BLaER1 treated with 17β-estradiol and CSF1 and Interleukin-3, amounts not matched to agents 10 nM and 100 nM (cell line): ENCODE data around the gene PARD3B.

Experiments used
- H3K27ac ChIP-seq, 11 experiments: shearing (Covaris generic); formaldehyde crosslinking; 2 replicates each; pipeline ENCODE4 v1.8.1; 2022
- H3K27me3 ChIP-seq, 11 experiments: shearing (Covaris generic); formaldehyde crosslinking; 2 replicates each; pipeline ENCODE4 v1.8.1; 2022
- H3K36me3 ChIP-seq, 11 experiments: shearing (Covaris generic); formaldehyde crosslinking; 2 replicates each; pipeline ENCODE4 v1.8.1; 2022
- H3K4me1 ChIP-seq, 10 experiments: shearing (Covaris generic); formaldehyde crosslinking; 2 replicates each; pipeline ENCODE4 v1.8.1; 2022
- H3K4me2 ChIP-seq, 11 experiments: shearing (Covaris generic); formaldehyde crosslinking; 2 replicates each; pipeline ENCODE4 v1.8.1; 2022
- H3K4me3 ChIP-seq, 10 experiments: shearing (Covaris generic); formaldehyde crosslinking; 2 replicates each; pipeline ENCODE4 v1.8.1; 2022
- H3K9ac ChIP-seq, 11 experiments: shearing (Covaris generic); formaldehyde crosslinking; 2 replicates each; pipeline ENCODE4 v1.8.1; 2022
- H3K9me3 ChIP-seq, 11 experiments: shearing (Covaris generic); formaldehyde crosslinking; replicated peaks in 1 of 11; 2 replicates each; pipeline ENCODE4 v1.8.1; 2022
- H4K20me1 ChIP-seq, 11 experiments: shearing (Covaris generic); formaldehyde crosslinking; 2 replicates each; pipeline ENCODE4 v1.8.1; 2022
- Cebpa-rat ChIP-seq, 11 experiments: shearing (Covaris generic); IDR thresholded peaks; 2 replicates each; pipeline ENCODE4 v1.8.1; 2022

PARD3B gene

GRCh38 chr2:204842661-204843485 lies 297.6 kb downstream of the PARD3B start:
- no peak overlapping the region for H3K4me3 ChIP-seq

GRCh38 chr2:204846471-204846870 lies 301.2 kb downstream of the PARD3B start:
- H3K9ac ChIP-seq = no peak overlapping the region
- TF ChIP-seq Cebpa-rat (IDR thresholded peaks at IDR 0.05) = no peak
- no peaks in the 10 kb centered on the region for H3K27me3 ChIP-seq
- no peak overlapping the region for H3K4me2 ChIP-seq
- H3K36me3 ChIP-seq = no peaks in the 10 kb centered on the region
- peaks cover 10 to 26% (median 15%) of the 10 kb centered on the region in 10 experiments; a peak in 19 of 20 replicates for H3K4me1 ChIP-seq
- H3K4me3 ChIP-seq = no peak overlapping the region
- no peaks in the 10 kb centered on the region for H3K9me3 ChIP-seq
- no peaks in the 10 kb centered on the region for H4K20me1 ChIP-seq
- no peak overlapping the region for H3K27ac ChIP-seq

More at GRCh38 chr2:204842661-204843485, 297.6 kb downstream of the PARD3B start:
- Histone ChIP-seq H3K4me1 (peaks cover 10 to 28% (median 15%) of the 10 kb centered on the region in 10 experiments; a peak in 19 of 20 replicates), H3K9me3 (no peaks in the 10 kb centered on the region), H3K4me2 (peak overlapping the region; percentile 20 to 77 (median 46)), H3K9ac (peak overlapping the region in 1 of 11 experiments; percentile 28; a peak in 3 of 22 replicates), H4K20me1 (no peaks in the 10 kb centered on the region), H3K27me3 (no peaks in the 10 kb centered on the region), H3K36me3 (no peaks in the 10 kb centered on the region), H3K27ac (peak overlapping the region in 7 of 11 experiments; percentile 2 to 66 (median 41); a peak in 11 of 22 replicates)
- no peak for TF ChIP-seq Cebpa-rat (IDR thresholded peaks at IDR 0.05)

GRCh38 chr2:204849892-204850291 lies 304.6 kb downstream of the PARD3B start:
- H3K4me1 ChIP-seq = no peaks in the 10 kb centered on the region
- H3K36me3 ChIP-seq = no peaks in the 10 kb centered on the region
- H3K9ac ChIP-seq = no peak overlapping the region
- H3K9me3 ChIP-seq = no peaks in the 10 kb centered on the region
- no peaks in the 10 kb centered on the region for H3K27me3 ChIP-seq
- no peak overlapping the region for H3K4me2 ChIP-seq
- no peak for TF ChIP-seq Cebpa-rat (IDR thresholded peaks at IDR 0.05)
- H4K20me1 ChIP-seq = no peaks in the 10 kb centered on the region
- no peak overlapping the region for H3K4me3 ChIP-seq
- no peak overlapping the region for H3K27ac ChIP-seq

GRCh38 chr2:204850581-204850980 lies 305.3 kb downstream of the PARD3B start:
- Histone ChIP-seq H3K27me3 (no peaks in the 10 kb centered on the region), H3K4me2 (no peak overlapping the region)
- TF ChIP-seq Cebpa-rat (IDR thresholded peaks at IDR 0.05) = no peak

GRCh38 chr2:204853905-204854304 lies 308.6 kb downstream of the PARD3B start:
- no peaks in the 10 kb centered on the region for H4K20me1 ChIP-seq
- no peak overlapping the region for H3K27ac ChIP-seq
- H3K27me3 ChIP-seq = no peaks in the 10 kb centered on the region
- no peaks in the 10 kb centered on the region for H3K36me3 ChIP-seq
- H3K4me2 ChIP-seq = no peak overlapping the region
- no peak overlapping the region for H3K4me3 ChIP-seq
- no peaks in the 10 kb centered on the region for H3K9me3 ChIP-seq
- no peak overlapping the region for H3K9ac ChIP-seq
- H3K4me1 ChIP-seq = no peaks in the 10 kb centered on the region
- no peak for TF ChIP-seq Cebpa-rat (IDR thresholded peaks at IDR 0.05)

More at GRCh38 chr2:204850581-204850980, 305.3 kb downstream of the PARD3B start:
- Histone ChIP-seq H4K20me1 (no peaks in the 10 kb centered on the region), H3K9me3 (no peaks in the 10 kb centered on the region), H3K4me1 (no peaks in the 10 kb centered on the region), H3K27ac (no peak overlapping the region), H3K4me3 (no peak overlapping the region), H3K9ac (no peak overlapping the region), H3K36me3 (no peaks in the 10 kb centered on the region)

GRCh38 chr2:204860274-204860673 lies 315.0 kb downstream of the PARD3B start:
- Histone ChIP-seq H3K9me3 (no peaks in the 10 kb centered on the region; a peak in 1 of 22 replicates), H3K4me2 (no peak overlapping the region), H3K27me3 (no peaks in the 10 kb centered on the region), H3K36me3 (no peaks in the 10 kb centered on the region), H3K4me3 (no peak overlapping the region), H3K9ac (no peak overlapping the region), H3K27ac (no peak overlapping the region), H4K20me1 (no peaks in the 10 kb centered on the region), H3K4me1 (no peaks in the 10 kb centered on the region)
- no peak for TF ChIP-seq Cebpa-rat (IDR thresholded peaks at IDR 0.05)

GRCh38 chr2:204862809-204863208 lies 317.5 kb downstream of the PARD3B start:
- Histone ChIP-seq H3K27ac (no peak overlapping the region), H3K9ac (no peak overlapping the region), H3K4me1 (no peaks in the 10 kb centered on the region), H3K9me3 (no peaks in the 10 kb centered on the region; a peak in 1 of 22 replicates), H3K36me3 (no peaks in the 10 kb centered on the region), H4K20me1 (no peaks in the 10 kb centered on the region), H3K27me3 (no peaks in the 10 kb centered on the region), H3K4me2 (no peak overlapping the region), H3K4me3 (no peak overlapping the region)
- TF ChIP-seq Cebpa-rat (IDR thresholded peaks at IDR 0.05) = no peak

- Histone ChIP-seq H3K9me3 (no peaks in the 10 kb centered on the region; a peak in 1 of 22 replicates), H3K4me2 (no peak overlapping the region), H3K36me3 (no peaks in the 10 kb centered on the region), H3K27me3 (no peaks in the 10 kb centered on the region), H3K4me1 (no peaks in the 10 kb centered on the region), H3K9ac (no peak overlapping the region), H4K20me1 (no peaks in the 10 kb centered on the region), H3K4me3 (no peak overlapping the region), H3K27ac (no peak overlapping the region)
- TF ChIP-seq Cebpa-rat (IDR thresholded peaks at IDR 0.05) = no peak
Observed at GRCh38 chr2:204863336-204863735, 318.1 kb downstream of the PARD3B start.

GRCh38 chr2:204869132-204869823 lies 324.0 kb downstream of the PARD3B start:
- H3K4me2 ChIP-seq = no peak overlapping the region
- no peaks in the 10 kb centered on the region for H3K36me3 ChIP-seq
- no peak overlapping the region for H3K27ac ChIP-seq
- no peaks in the 10 kb centered on the region; a peak in 1 of 22 replicates for H3K9me3 ChIP-seq
- no peaks in the 10 kb centered on the region for H4K20me1 ChIP-seq
- H3K9ac ChIP-seq = no peak overlapping the region
- H3K4me3 ChIP-seq = no peak overlapping the region
- H3K4me1 ChIP-seq = peaks cover 0 to 15% (median 1%) of the 10 kb centered on the region in 10 experiments; a peak in 8 of 20 replicates
- TF ChIP-seq Cebpa-rat (IDR thresholded peaks at IDR 0.05) = no peak
- H3K27me3 ChIP-seq = no peaks in the 10 kb centered on the region
